Measurements from ENCODE around the gene CKAP4. TPM values are rescaled to one million over a fixed set of nuclear protein-coding genes. Genes with fewer than 3 reads are reported as not detected.

The CKAP4 gene
- total and polyA plus RNA-seq, 2 of the 13 experiments (the other 11 are each of a cell fraction or from before 2014, with no cell fraction given) = 39.2 to 70.2 TPM

DNA sequence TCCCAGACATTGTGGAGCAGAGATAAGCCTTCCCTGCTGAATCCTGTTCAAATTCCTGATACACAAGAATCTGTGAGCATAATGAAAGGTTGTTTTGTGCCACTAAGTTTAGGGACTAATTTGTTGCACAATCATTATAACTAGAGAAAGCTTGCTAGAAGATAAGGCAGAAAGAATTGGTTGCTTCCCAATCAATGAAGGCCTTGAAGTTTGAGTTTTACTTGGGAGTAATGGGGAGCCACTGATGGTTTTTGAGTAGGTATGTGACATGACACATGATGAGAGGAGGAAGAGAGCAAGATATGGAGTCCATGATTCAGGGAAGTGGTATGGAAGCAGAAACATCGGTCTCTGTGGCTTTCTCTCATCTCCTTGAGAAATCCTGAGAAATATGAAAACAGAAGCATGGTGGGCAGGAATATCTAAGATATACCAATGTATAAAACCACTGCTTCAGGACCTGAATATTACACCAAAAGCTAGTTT lies 41.4 kb upstream of the CKAP4 start:
- no peak for DNase-seq (ENCODE audit: low spot score)
- Histone ChIP-seq H2AFZ (ENCODE audit: low read length) (peak overlapping the region; percentile 43), H3K4me2 (ENCODE audit: low read depth, low read length) (peak overlapping the region; percentile 50; the same call in 1 of the 2 replicates), H3K4me3 (replicated peaks in 1 of 3; ENCODE audit: insufficient read depth in 1 of 3, low read depth in 2 of 3, low read length in 3 of 3) (no peak overlapping the region; a peak in 1 of 6 replicates), H3K9ac (ENCODE audit: insufficient read depth, low read depth, low read length) (peak overlapping the region; percentile 66), H3K79me2 (ENCODE audit: insufficient read depth, low read length) (no peaks in the 10 kb centered on the region), H3K27ac (ENCODE audit: extremely low read length, insufficient read depth, low read length) (peak overlapping the region; percentile 84), H3K9me3 (ENCODE audit: low read length) (no peaks in the 10 kb centered on the region), H3K36me3 (replicated peaks in 1 of 2; ENCODE audit: control insufficient read depth in 1 of 2, insufficient read depth in 2 of 2, low read length in 2 of 2) (no peaks in the 10 kb centered on the region), H4K20me1 (ENCODE audit: insufficient read depth, low read length) (no peaks in the 10 kb centered on the region), H3K27me3 (ENCODE audit: control insufficient read depth in 1 of 2, insufficient read depth in 2 of 2, low read length in 2 of 2) (no peaks in the 10 kb centered on the region), H3K4me1 (ENCODE audit: insufficient read depth, low read length) (peaks cover 71% of the 10 kb centered on the region)
- no TSS peak for BruUV-seq (replicated peaks)
- no peak for FAIRE-seq
- in situ Hi-C loops (cut with HindIII; ENCODE audit: extremely low pct_ligation_motif_present, low pct_unique_long_range_greater_than_20kb) (loop anchor here (10.0 kb wide), 1 partner anchor 194 kb away; no protein-coding TSS in a partner anchor), intact Hi-C loops (cut with micrococcal nuclease; ENCODE audit: unreplicated experiment) (no loop called here)
- ATAC-seq = no peak
- ChIA-PET CTCF (ENCODE audit: low intra/inter-chr PET ratio, low total read pairs) (no interaction called here), POLR2A (interaction anchor here (1.0 to 1.5 kb wide), 2 partner anchors 12 to 15 kb away, joined by 4 to 5 read pairs; no protein-coding TSS in a partner anchor)
- WGBS (ENCODE audit: low lambda C conversion rate) = 100% methylated on average over 1 of the region's 1 CpG
- TF ChIP-seq PHF8 (CRISPR knock-in tag; IDR thresholded peaks at IDR 0.05) = 0 out of 2 replicates have a peak, but pooled peaks have one; percentile 1
- no peak for TF ChIP-seq GLI4 (CRISPR knock-in tag; IDR thresholded peaks at IDR 0.05; ENCODE audit: borderline replicate concordance)
- TF ChIP-seq NFKBIZ (CRISPR knock-in tag; IDR thresholded peaks at IDR 0.05) = no peak
- TF ChIP-seq ZBED4 (CRISPR knock-in tag; IDR thresholded peaks at IDR 0.05; ENCODE audit: borderline replicate concordance) = no peak
- no peak for TF ChIP-seq FOXP4 (CRISPR knock-in tag; IDR thresholded peaks at IDR 0.05)
- TF ChIP-seq TBX2 (CRISPR knock-in tag; IDR thresholded peaks at IDR 0.05; ENCODE audit: borderline replicate concordance) = no peak
- TF ChIP-seq THAP9 (CRISPR knock-in tag; IDR thresholded peaks at IDR 0.05; ENCODE audit: borderline replicate concordance) = no peak
- TF ChIP-seq, protein P1, sequence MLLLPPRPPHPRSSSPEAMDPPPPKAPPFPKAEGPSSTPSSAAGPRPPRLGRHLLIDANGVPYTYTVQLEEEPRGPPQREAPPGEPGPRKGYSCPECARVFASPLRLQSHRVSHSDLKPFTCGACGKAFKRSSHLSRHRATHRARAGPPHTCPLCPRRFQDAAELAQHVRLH (CRISPR knock-in tag; IDR thresholded peaks at IDR 0.05; ENCODE audit: borderline replicate concordance, low read depth) = no peak
- TF ChIP-seq, protein P2, sequence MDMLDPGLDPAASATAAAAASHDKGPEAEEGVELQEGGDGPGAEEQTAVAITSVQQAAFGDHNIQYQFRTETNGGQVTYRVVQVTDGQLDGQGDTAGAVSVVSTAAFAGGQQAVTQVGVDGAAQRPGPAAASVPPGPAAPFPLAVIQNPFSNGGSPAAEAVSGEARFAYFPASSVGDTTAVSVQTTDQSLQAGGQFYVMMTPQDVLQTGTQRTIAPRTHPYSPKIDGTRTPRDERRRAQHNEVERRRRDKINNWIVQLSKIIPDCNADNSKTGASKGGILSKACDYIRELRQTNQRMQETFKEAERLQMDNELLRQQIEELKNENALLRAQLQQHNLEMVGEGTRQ (IDR thresholded peaks at IDR 0.05; ENCODE audit: low read depth, low read length) = no peak
- TF ChIP-seq, protein P2 (CRISPR knock-in tag; IDR thresholded peaks at IDR 0.05; ENCODE audit: borderline replicate concordance) = no peak
- TF ChIP-seq ATM (IDR thresholded peaks at IDR 0.05; ENCODE audit: borderline replicate concordance) = no peak
- peak; percentile 82 for TF ChIP-seq CEBPB (IDR thresholded peaks at IDR 0.05; ENCODE audit: borderline replicate concordance, low read depth, low read length)
- TF ChIP-seq ZSCAN9 (CRISPR knock-in tag; IDR thresholded peaks at IDR 0.05; ENCODE audit: borderline replicate concordance) = no peak

Measured in HepG2 (cell line).